PC-3 (cell line): Measurements from ENCODE around the gene DLG2. TPM values are rescaled to one million over a fixed set of nuclear protein-coding genes. Genes with fewer than 3 reads are reported as not detected.

ENCODE experiments used
- ATAC-seq: fragments of 200-7000 bp; cut with Tn5 transposase; 2 replicates; pipeline ENCODE4 v1.9.1; 2020; ENCODE audit warnings: mild to moderate bottlenecking, moderate library complexity
- BruUV-seq: library from RNA; stranded (reverse); fragments of 400-500 nt; replicated peaks from 2 replicates; lab custom pipeline; 2021; lab: Mats Ljungman, UMichigan
- CTCF ChIA-PET: fragments of 300-600 bp; sonication (Branson Sonifier 250); formaldehyde crosslinking; loops from one replicate; lab custom pipeline; 2022; ENCODE audit warnings: antibody characterized with exemption; lab: Charles Lee
- POLR2A ChIA-PET: fragments of 300-600 bp; sonication (Branson Sonifier 250); formaldehyde crosslinking; loops from one replicate; lab custom pipeline; 2022; ENCODE audit warnings: antibody characterized with exemption; ENCODE audit not compliant: unreplicated experiment; lab: Charles Lee
- DNase-seq: peaks from one replicate; pipeline ENCODE4 v3.0.0-alpha.2; 2015
- H2AFZ ChIP-seq: fragments of 300-600 bp; sonication (generic); 2 replicates; pipeline ENCODE4 v1.6.0; 2016; ENCODE audit warnings: antibody characterized with exemption, low read length
- H3F3A ChIP-seq: fragments of 300-600 bp; sonication (generic); one replicate; pipeline ENCODE4 v1.6.0; 2017; ENCODE audit warnings: antibody characterized with exemption, low read length, control low read depth, mild to moderate bottlenecking; ENCODE audit not compliant: unreplicated experiment
- H3K27ac ChIP-seq: fragments of 300-600 bp; sonication (generic); 2 replicates; pipeline ENCODE4 v1.5.1; 2016; ENCODE audit warnings: mild to moderate bottlenecking, low read length
- H3K27me3 ChIP-seq: fragments of 300-600 bp; sonication (generic); 2 replicates; pipeline ENCODE4 v1.6.1; 2016; ENCODE audit warnings: low read length, mixed read lengths
- H3K36me3 ChIP-seq: fragments of 300-600 bp; sonication (generic); 2 replicates; pipeline ENCODE4 v1.6.1; 2016; ENCODE audit warnings: low read depth, mixed run types, low read length, mixed read lengths
- H3K4me1 ChIP-seq: fragments of 300-600 bp; sonication (generic); 2 replicates; pipeline ENCODE4 v1.5.1; 2016; ENCODE audit warnings: low read length; ENCODE audit not compliant: insufficient read depth
- H3K4me2 ChIP-seq: fragments of 300-600 bp; sonication (generic); 2 replicates; pipeline ENCODE4 v1.6.0; 2016; ENCODE audit warnings: low read length
- H3K4me3 ChIP-seq: fragments of 300-600 bp; sonication (generic); 2 replicates; pipeline ENCODE4 v1.5.1; 2016; ENCODE audit warnings: mild to moderate bottlenecking, low read length, mixed read lengths
- H3K79me2 ChIP-seq: fragments of 300-600 bp; sonication (generic); 2 replicates; pipeline ENCODE4 v1.6.1; 2017; ENCODE audit warnings: low read length, mixed read lengths
- H3K9ac ChIP-seq: fragments of 300-600 bp; sonication (generic); 2 replicates; pipeline ENCODE4 v1.6.0; 2016; ENCODE audit warnings: mild to moderate bottlenecking, low read length
- H3K9me2 ChIP-seq: fragments of 300-600 bp; sonication (generic); replicated peaks from 2 replicates; pipeline ENCODE4 v1.6.1; 2016; ENCODE audit warnings: mixed run types, low read length, mixed read lengths
- H3K9me3 ChIP-seq: fragments of 300-600 bp; sonication (generic); 2 replicates; pipeline ENCODE4 v1.6.1; 2016; ENCODE audit warnings: low read length, mixed read lengths
- H4K20me1 ChIP-seq: fragments of 300-600 bp; sonication (generic); 2 replicates; pipeline ENCODE4 v1.6.1; 2016; ENCODE audit warnings: low read length, mixed read lengths
- EZH2 ChIP-seq: fragments of 300-600 bp; sonication (generic); IDR thresholded peaks from one replicate; pipeline ENCODE4 v1.6.1; 2017; ENCODE audit warnings: antibody characterized with exemption, mild to moderate bottlenecking, low read length; ENCODE audit not compliant: unreplicated experiment
- EZH2phosphoT487 ChIP-seq: fragments of 300-600 bp; sonication (generic); IDR thresholded peaks from 2 replicates; pipeline ENCODE4 v1.6.1; 2018; ENCODE audit warnings: mild to moderate bottlenecking, antibody characterized with exemption, low read length, borderline replicate concordance
- intact Hi-C: fragments of 100-400 bp; cut with micrococcal nuclease; formaldehyde crosslinking; loops from 2 replicates; pipeline ENCODE4 v1.9.0; 2023
- total RNA-seq: library from RNA; depleted of rRNA; stranded (reverse); fragments of >200 nt; gene quantifications from 2 replicates; pipeline ENCODE4 v1.2.3, GENCODE V29; 2014
- TF ChIP-seq, protein P1 (sequence below): fragments of 300-600 bp; sonication (generic); conservative IDR thresholded peaks from 2 replicates; pipeline ENCODE4 v1.5.1; 2017; ENCODE audit warnings: antibody characterized with exemption, low read depth, mild to moderate bottlenecking, low read length

DLG2 gene
- total RNA-seq, 1 experiment from 2014 or later: 0.58 TPM

- no peak for ATAC-seq
- ChIA-PET CTCF (no interaction called here), POLR2A (no interaction called here)
- intact Hi-C loops: no loop called here
- TF ChIP-seq EZH2 (no peak), EZH2phosphoT487 (no peak)
- TF ChIP-seq, protein P1, sequence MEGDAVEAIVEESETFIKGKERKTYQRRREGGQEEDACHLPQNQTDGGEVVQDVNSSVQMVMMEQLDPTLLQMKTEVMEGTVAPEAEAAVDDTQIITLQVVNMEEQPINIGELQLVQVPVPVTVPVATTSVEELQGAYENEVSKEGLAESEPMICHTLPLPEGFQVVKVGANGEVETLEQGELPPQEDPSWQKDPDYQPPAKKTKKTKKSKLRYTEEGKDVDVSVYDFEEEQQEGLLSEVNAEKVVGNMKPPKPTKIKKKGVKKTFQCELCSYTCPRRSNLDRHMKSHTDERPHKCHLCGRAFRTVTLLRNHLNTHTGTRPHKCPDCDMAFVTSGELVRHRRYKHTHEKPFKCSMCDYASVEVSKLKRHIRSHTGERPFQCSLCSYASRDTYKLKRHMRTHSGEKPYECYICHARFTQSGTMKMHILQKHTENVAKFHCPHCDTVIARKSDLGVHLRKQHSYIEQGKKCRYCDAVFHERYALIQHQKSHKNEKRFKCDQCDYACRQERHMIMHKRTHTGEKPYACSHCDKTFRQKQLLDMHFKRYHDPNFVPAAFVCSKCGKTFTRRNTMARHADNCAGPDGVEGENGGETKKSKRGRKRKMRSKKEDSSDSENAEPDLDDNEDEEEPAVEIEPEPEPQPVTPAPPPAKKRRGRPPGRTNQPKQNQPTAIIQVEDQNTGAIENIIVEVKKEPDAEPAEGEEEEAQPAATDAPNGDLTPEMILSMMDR: no peak
- Histone ChIP-seq H3K4me3 (no peak overlapping the region), H3K9me2 (no peaks in the 10 kb centered on the region), H3K4me1 (no peaks in the 10 kb centered on the region), H3K27me3 (peaks cover 14% of the 10 kb centered on the region), H4K20me1 (no peaks in the 10 kb centered on the region), H3K4me2 (no peak overlapping the region), H2AFZ (no peak overlapping the region), H3K9me3 (no peaks in the 10 kb centered on the region), H3F3A (no peaks in the 10 kb centered on the region), H3K79me2 (no peaks in the 10 kb centered on the region), H3K36me3 (no peaks in the 10 kb centered on the region), H3K9ac (no peak overlapping the region), H3K27ac (no peak overlapping the region)
- no TSS peak for BruUV-seq
- no peak for DNase-seq
Measured at GRCh38 chr11:85444479-85444878, 182.7 kb downstream of the DLG2 start.

DNA sequence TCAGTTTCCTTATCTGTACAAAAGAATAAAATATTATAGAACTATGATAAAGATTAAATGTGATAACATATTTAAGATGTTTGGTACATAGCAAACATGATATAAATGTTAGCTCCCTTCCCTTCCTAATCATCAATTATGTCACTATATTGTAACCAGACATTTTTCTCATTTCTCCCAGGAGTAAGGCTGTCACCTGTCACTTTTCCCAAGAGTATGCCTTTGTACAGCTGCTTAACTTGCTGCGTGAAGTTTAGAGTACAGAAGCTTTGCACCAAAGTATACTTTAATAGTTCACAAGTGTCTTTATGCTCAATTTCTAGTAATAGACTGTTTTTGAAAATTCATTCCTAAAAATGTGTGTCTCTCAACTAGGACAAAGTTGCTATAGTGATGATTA is 186.9 kb downstream of the DLG2 start:
- Histone ChIP-seq H3K9ac (no peak overlapping the region), H2AFZ (no peak overlapping the region), H3K9me2 (no peaks in the 10 kb centered on the region), H3K27me3 (peaks cover 14% of the 10 kb centered on the region), H3F3A (no peaks in the 10 kb centered on the region), H3K9me3 (no peaks in the 10 kb centered on the region), H3K4me2 (no peak overlapping the region), H3K36me3 (no peaks in the 10 kb centered on the region), H3K79me2 (no peaks in the 10 kb centered on the region), H3K27ac (no peak overlapping the region), H3K4me1 (no peaks in the 10 kb centered on the region), H3K4me3 (no peak overlapping the region), H4K20me1 (no peaks in the 10 kb centered on the region)
- no TSS peak for BruUV-seq
- TF ChIP-seq EZH2phosphoT487 (no peak), EZH2 (no peak)
- TF ChIP-seq, protein P1: no peak
- intact Hi-C loops: no loop called here
- ChIA-PET POLR2A (no interaction called here), CTCF (no interaction called here)
- ATAC-seq (no peak), DNase-seq (no peak)

- Histone ChIP-seq H3K4me1 (no peaks in the 10 kb centered on the region), H3K4me3 (no peak overlapping the region), H2AFZ (no peak overlapping the region), H3K27me3 (peaks cover 14% of the 10 kb centered on the region), H3K27ac (no peak overlapping the region), H3K9ac (no peak overlapping the region), H4K20me1 (no peaks in the 10 kb centered on the region), H3K9me3 (no peaks in the 10 kb centered on the region), H3F3A (no peaks in the 10 kb centered on the region), H3K4me2 (no peak overlapping the region), H3K79me2 (no peaks in the 10 kb centered on the region), H3K9me2 (no peaks in the 10 kb centered on the region), H3K36me3 (no peaks in the 10 kb centered on the region)
- no TSS peak for BruUV-seq
- intact Hi-C loops: no loop called here
- ChIA-PET CTCF (no interaction called here), POLR2A (no interaction called here)
- DNase-seq: no peak
- TF ChIP-seq EZH2phosphoT487: no peak
- ATAC-seq: no peak
Measured at GRCh38 chr11:85438328-85438727, 188.8 kb downstream of the DLG2 start.
